HepG2 (cell line): ENCODE measurements around the gene ATAD2B. TPM values are rescaled to one million over a fixed set of nuclear protein-coding genes. Genes with fewer than 3 reads are reported as not detected.
A peak's percentile ranks its signal among the peaks of the same experiment; 100 is the strongest.

Experiments used
- ATAC-seq: fragments of 200-7000 bp; cut with Tn5 transposase; 3 replicates; pipeline ENCODE4 v1.9.1; 2020; ENCODE audit warnings: mild to moderate bottlenecking, moderate library complexity
- BruUV-seq: library from RNA; stranded (reverse); fragments of 400-500 nt; replicated peaks from 2 replicates; lab custom pipeline; 2021; lab: Mats Ljungman, UMichigan
- CTCF ChIA-PET: fragments of 300-600 bp; formaldehyde crosslinking; extraction: SDS; loops from one replicate; lab custom pipeline; 2021; ENCODE audit warnings: low total read pairs, inconsistent platforms, low intra/inter-chr PET ratio; lab: Yijun Ruan, JAX
- POLR2A ChIA-PET: fragments of 350-600 bp; sonication (Branson Sonifier 250); formaldehyde crosslinking; loops from one replicate; lab custom pipeline; 2020; ENCODE audit warnings: antibody characterized with exemption, inconsistent platforms; lab: Yijun Ruan, JAX
- DNase-seq: peaks from one replicate; pipeline ENCODE4 v3.0.0-alpha.2; 2015; ENCODE audit warnings: low spot score
- FAIRE-seq: peaks from 3 replicates; lab custom pipeline; 2011; peaks lifted over from hg19 to GRCh38; lab: Jason Lieb, UNC
- H2AFZ ChIP-seq: one replicate; pipeline ENCODE4 v1.6.1; 2011; ENCODE audit warnings: low read length, inconsistent platforms
- H3K27ac ChIP-seq: fragments of 300-600 bp; 3 replicates; pipeline ENCODE4 v1.8.0; 2011; ENCODE audit warnings: mixed run types, mild to moderate bottlenecking, mixed read lengths, low read length, inconsistent platforms; ENCODE audit not compliant: insufficient read depth; ENCODE audit errors: extremely low read length
- H3K27me3 ChIP-seq, 2 experiments: fragments of 200-600 bp in 1 of 2; 2 replicates in 1 of 2; 3 replicates in 1 of 2; pipeline versions ENCODE4 v1.6.0 to v1.8.0; 2011; ENCODE audit warnings: low read length in 2 of 2, mild to moderate bottlenecking in 2 of 2, moderate library complexity in 2 of 2, inconsistent platforms in 1 of 2; ENCODE audit not compliant: insufficient read depth in 2 of 2, control insufficient read depth in 1 of 2
- H3K36me3 ChIP-seq, 2 experiments: fragments of 200-600 bp in 1 of 2; replicated peaks in 1 of 2; 2 replicates in 1 of 2; 3 replicates in 1 of 2; pipeline versions ENCODE4 v1.5.1 to v1.8.0; 2011; ENCODE audit warnings: low read length in 2 of 2, inconsistent platforms in 1 of 2; ENCODE audit not compliant: insufficient read depth in 2 of 2, control insufficient read depth in 1 of 2
- H3K4me1 ChIP-seq: 2 replicates; pipeline ENCODE4 v1.5.1; 2012; ENCODE audit warnings: low read length, inconsistent platforms; ENCODE audit not compliant: insufficient read depth
- H3K4me2 ChIP-seq: 2 replicates; pipeline ENCODE4 v1.6.0; 2011; ENCODE audit warnings: low read depth, low read length, inconsistent platforms
- H3K4me3 ChIP-seq, 3 experiments: fragments of 200-600 bp in 1 of 3; sonication (generic), shearing (Covaris generic) in 1 of 3; replicated peaks in 1 of 3; 2 replicates each; pipeline ENCODE4 v1.5.1; 2011 to 2016; ENCODE audit warnings: low read length in 3 of 3, inconsistent platforms in 2 of 3, low read depth in 2 of 3, mild to moderate bottlenecking in 2 of 3, control low read depth in 1 of 3, mixed read lengths in 1 of 3; ENCODE audit not compliant: insufficient read depth in 1 of 3
- H3K79me2 ChIP-seq: one replicate; pipeline ENCODE4 v1.6.1; 2011; ENCODE audit warnings: low read length, inconsistent platforms; ENCODE audit not compliant: insufficient read depth
- H3K9ac ChIP-seq: 2 replicates; pipeline ENCODE4 v1.6.0; 2011; ENCODE audit warnings: mild to moderate bottlenecking, low read depth, low read length, inconsistent platforms; ENCODE audit not compliant: insufficient read depth
- H3K9me3 ChIP-seq: 2 replicates; pipeline ENCODE4 v1.5.1; 2012; ENCODE audit warnings: mild to moderate bottlenecking, low read length
- H4K20me1 ChIP-seq: 2 replicates; pipeline ENCODE4 v1.6.0; 2011; ENCODE audit warnings: inconsistent platforms, mild to moderate bottlenecking, low read length, moderate library complexity; ENCODE audit not compliant: insufficient read depth
- CEBPB ChIP-seq: IDR thresholded peaks from 2 replicates; pipeline ENCODE4 v1.6.1; 2011; ENCODE audit warnings: low read depth, low read length, improper control_type of control experiment, borderline replicate concordance
- CEBPG ChIP-seq: IDR thresholded peaks from 2 replicates; pipeline ENCODE4 v1.6.1; 2016
- HNRNPH1 ChIP-seq: fragments of 200-400 bp; formaldehyde crosslinking; optimal IDR thresholded peaks from 2 replicates; pipeline ENCODE3; 2017; ENCODE audit warnings: mild to moderate bottlenecking, low read depth, low read length
- NCOR1 ChIP-seq: fragments of 200-600 bp; sonication (generic); IDR thresholded peaks from 2 replicates; pipeline ENCODE4 v1.7.0; 2017; ENCODE audit warnings: antibody characterized with exemption, low read length, borderline replicate concordance
- ONECUT2 ChIP-seq: sonication (generic); formaldehyde crosslinking; IDR thresholded peaks from 2 replicates; pipeline ENCODE4 v1.4.0; 2020; ENCODE audit warnings: missing genetic modification reagents
- SMAD3 ChIP-seq: sonication (generic); formaldehyde crosslinking; IDR thresholded peaks from 2 replicates; pipeline ENCODE4 v1.4.0; 2020; ENCODE audit warnings: missing genetic modification reagents
- TBP ChIP-seq: sonication (generic); formaldehyde crosslinking; IDR thresholded peaks from 2 replicates; pipeline ENCODE4 v1.5.0; 2020; ENCODE audit warnings: missing genetic modification reagents
- ZMYM4 ChIP-seq: sonication (generic); formaldehyde crosslinking; IDR thresholded peaks from 2 replicates; pipeline ENCODE4 v1.8.1; 2023; ENCODE audit warnings: mild to moderate bottlenecking, missing genetic modification reagents
- ZNF12 ChIP-seq: sonication (generic); formaldehyde crosslinking; IDR thresholded peaks from 2 replicates; pipeline ENCODE4 v1.5.0; 2020; ENCODE audit warnings: missing genetic modification reagents
- WGBS: methylation state at CpG from one replicate; pipeline ENCODE4 v1.1.6; 2017; ENCODE audit warnings: low lambda C conversion rate; 5-methylcytosine and 5-hydroxymethylcytosine counted together
- in situ Hi-C: cut with HindIII; loops from 2 replicates; pipeline ENCODE4 v1.10.0; 2017; ENCODE audit warnings: low pct_unique_long_range_greater_than_20kb; ENCODE audit not compliant: extremely low pct_ligation_motif_present
- intact Hi-C: fragments of 100-400 bp; cut with micrococcal nuclease; formaldehyde crosslinking; loops from one replicate; pipeline ENCODE4 v1.10.0; 2022; ENCODE audit not compliant: unreplicated experiment
- polyA plus RNA-seq, 8 experiments: library from polyadenylated mRNA; depleted of rRNA in 3 of 8; stranded (reverse) in 7 of 8; unstranded in 1 of 8; fragments of >200 nt; fragmentation: Illumina TruSeq in 4 of 8; extraction: Trizol in 4 of 8; gene quantifications; 2 replicates each; pipeline versions ENCODE4 v1.2.1 to v1.2.3, GENCODE V29; 2011 to 2016; ENCODE audit warnings: low read depth in 4 of 8, missing spikeins in 1 of 8, mixed read lengths in 1 of 8; ENCODE audit not compliant: insufficient read depth in 1 of 8
- total RNA-seq, 5 experiments: library from RNA; depleted of rRNA; stranded (reverse); fragments of >200 nt; fragmentation: Illumina TruSeq; extraction: Trizol; gene quantifications; 2 replicates each; pipeline ENCODE4 v1.2.3, GENCODE V29; 2016; ENCODE audit warnings: low read depth in 1 of 5
- TF ChIP-seq, protein P1 (sequence below): sonication (generic); formaldehyde crosslinking; IDR thresholded peaks from 2 replicates; pipeline ENCODE4 v1.4.0; 2020; ENCODE audit warnings: low read depth, mild to moderate bottlenecking, missing genetic modification reagents

ATAD2B gene
- total and polyA plus RNA-seq, 2 of the 13 experiments (the other 11 are each of a cell fraction or from before 2014, with no cell fraction given), result 5.3 to 22.2 TPM

DNA sequence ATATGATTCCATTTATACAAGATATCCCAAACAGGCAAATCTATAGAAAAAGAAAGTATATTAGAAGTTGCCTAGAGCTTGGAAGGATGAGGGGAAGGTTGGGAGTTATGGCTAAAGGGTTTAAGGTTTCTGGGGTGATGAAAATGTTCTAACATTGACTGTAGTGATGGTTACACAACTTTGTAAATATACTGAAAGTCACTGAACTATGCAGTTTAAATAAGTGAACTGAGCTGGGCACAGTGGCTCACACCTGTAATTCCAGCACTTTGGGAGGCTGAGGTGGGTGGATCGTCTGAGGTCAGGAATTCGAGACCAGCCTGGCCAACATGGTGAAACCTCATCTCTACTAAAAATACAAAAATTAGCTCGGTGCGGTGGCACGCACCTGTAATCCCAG is 91.5 kb downstream of the ATAD2B start:
- DNase-seq (no peak), FAIRE-seq (no peak), ATAC-seq (peak; percentile 55)
- intact Hi-C loops (no loop called here), in situ Hi-C loops (no loop called here)
- H3K27me3 ChIP-seq, result no peaks in the 10 kb centered on the region
- ChIA-PET POLR2A (interaction anchor here (1.1 kb wide), 1 partner anchor 249 kb away, joined by 3 read pairs; no protein-coding TSS in a partner anchor), CTCF (no interaction called here)
- BruUV-seq, result no TSS peak
- no peak overlapping the region for H2AFZ ChIP-seq
- no peak overlapping the region for H3K27ac ChIP-seq
- WGBS, result 86% methylated on average over 5 of the region's 5 CpGs
- H3K9ac ChIP-seq, result no peak overlapping the region
- H3K4me2 ChIP-seq, result no peak overlapping the region
- no peak for TF ChIP-seq SMAD3 (CRISPR knock-in tag)
- 0 out of 2 replicates have a peak, but pooled peaks have one; percentile 30 for TF ChIP-seq ZMYM4 (CRISPR knock-in tag)
- 0 out of 2 replicates have a peak, but pooled peaks have one; percentile 24 for TF ChIP-seq CEBPG (CRISPR knock-in tag)
- TF ChIP-seq ZNF12 (CRISPR knock-in tag), result no peak
- peak; percentile 39; the same call in 1 of the 2 replicates for TF ChIP-seq CEBPB
- no peak for TF ChIP-seq NCOR1
- H3K79me2 ChIP-seq, result no peaks in the 10 kb centered on the region
- no peaks in the 10 kb centered on the region for H3K9me3 ChIP-seq
- no peaks in the 10 kb centered on the region for H4K20me1 ChIP-seq
- H3K4me1 ChIP-seq, result peaks cover 9% of the 10 kb centered on the region
- no peak overlapping the region for H3K4me3 ChIP-seq
- H3K36me3 ChIP-seq, result peaks cover 3 to 7% of the 10 kb centered on the region in 2 experiments; a peak in 3 of 5 replicates

DNA sequence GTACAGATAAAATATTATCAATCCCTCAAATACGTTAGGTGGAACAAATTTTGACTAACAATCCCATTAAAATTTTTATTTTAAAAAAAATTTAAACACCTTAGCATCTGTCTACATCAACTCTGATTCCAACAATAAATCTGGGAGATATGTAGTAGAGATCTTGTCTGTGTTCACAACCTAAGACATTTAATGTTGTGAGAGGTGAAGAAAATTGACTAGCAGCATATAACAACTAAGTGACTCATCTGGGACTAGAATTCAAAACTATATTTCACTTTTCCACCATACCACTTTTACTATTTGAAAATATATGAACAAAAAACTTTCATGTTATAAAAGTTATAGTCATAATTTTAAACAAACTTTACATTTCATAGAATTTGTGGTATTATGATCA is 97.9 kb downstream of the ATAD2B start:
- Histone ChIP-seq H3K36me3 (peaks cover 2 to 5% of the 10 kb centered on the region in 2 experiments; a peak in 4 of 5 replicates), H3K4me2 (no peak overlapping the region), H4K20me1 (no peaks in the 10 kb centered on the region), H3K9me3 (no peaks in the 10 kb centered on the region), H3K27ac (no peak overlapping the region), H2AFZ (no peak overlapping the region), H3K4me1 (peaks cover 8% of the 10 kb centered on the region), H3K9ac (no peak overlapping the region), H3K4me3 (no peak overlapping the region), H3K79me2 (no peaks in the 10 kb centered on the region), H3K27me3 (no peaks in the 10 kb centered on the region)
- intact Hi-C loops, result loop anchor here (10.0 kb wide), 1 partner anchor 96 kb away; the partner anchor contains the start of gene ATAD2B
- ChIA-PET CTCF (no interaction called here), POLR2A (no interaction called here)
- DNase-seq (no peak), ATAC-seq (no peak), FAIRE-seq (no peak)
- in situ Hi-C loops, result loop anchor here (10.0 kb wide), 1 partner anchor 336 kb away; no protein-coding TSS in a partner anchor
- BruUV-seq, result no TSS peak
- WGBS, result 95% methylated on average over 1 of the region's 1 CpG
- TF ChIP-seq, protein P1, sequence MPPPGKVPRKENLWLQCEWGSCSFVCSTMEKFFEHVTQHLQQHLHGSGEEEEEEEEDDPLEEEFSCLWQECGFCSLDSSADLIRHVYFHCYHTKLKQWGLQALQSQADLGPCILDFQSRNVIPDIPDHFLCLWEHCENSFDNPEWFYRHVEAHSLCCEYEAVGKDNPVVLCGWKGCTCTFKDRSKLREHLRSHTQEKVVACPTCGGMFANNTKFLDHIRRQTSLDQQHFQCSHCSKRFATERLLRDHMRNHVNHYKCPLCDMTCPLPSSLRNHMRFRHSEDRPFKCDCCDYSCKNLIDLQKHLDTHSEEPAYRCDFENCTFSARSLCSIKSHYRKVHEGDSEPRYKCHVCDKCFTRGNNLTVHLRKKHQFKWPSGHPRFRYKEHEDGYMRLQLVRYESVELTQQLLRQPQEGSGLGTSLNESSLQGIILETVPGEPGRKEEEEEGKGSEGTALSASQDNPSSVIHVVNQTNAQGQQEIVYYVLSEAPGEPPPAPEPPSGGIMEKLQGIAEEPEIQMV (CRISPR knock-in tag), result no peak
- no peak for TF ChIP-seq ONECUT2 (CRISPR knock-in tag)
- no peak for TF ChIP-seq TBP (CRISPR knock-in tag)
- TF ChIP-seq HNRNPH1, result no peak
